ENCODE data around the gene SLMAP.

SLMAP gene

DNA sequence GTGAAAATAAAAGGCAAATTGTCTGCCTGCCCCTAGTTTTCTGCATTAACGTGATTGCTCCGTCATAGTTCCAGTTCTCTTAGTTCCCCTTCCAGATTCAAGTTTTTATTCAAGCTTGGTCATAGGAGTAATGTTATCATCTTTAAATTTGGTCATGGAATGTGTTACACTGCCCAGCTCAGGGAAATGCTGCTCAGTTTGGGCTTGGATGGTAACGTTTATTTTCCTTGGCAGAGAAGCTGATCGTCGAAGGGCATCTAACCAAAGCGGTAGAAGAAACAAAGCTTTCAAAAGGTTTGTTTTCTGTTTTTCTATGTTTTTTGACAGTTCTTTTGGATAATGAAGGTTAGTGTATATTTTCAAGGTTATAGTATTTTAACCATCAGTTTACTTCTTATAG lies 133.7 kb downstream of the SLMAP start:
- H3K4me2 ChIP-seq (ENCODE audit: low read depth, low read length, poor library complexity, severe bottlenecking) = no peak overlapping the region
- H3K9ac ChIP-seq (ENCODE audit: low read depth, low read length, poor library complexity, severe bottlenecking) = no peak overlapping the region
- no peaks in the 10 kb centered on the region for H3K9me3 ChIP-seq (ENCODE audit: insufficient read depth, low read depth, low read length)
- H3K4me3 ChIP-seq (ENCODE audit: low read length, poor library complexity, severe bottlenecking) = no peak overlapping the region
- no peaks in the 10 kb centered on the region for H3F3A ChIP-seq (ENCODE audit: low read depth)
- H4K20me1 ChIP-seq (ENCODE audit: insufficient read depth, low read length, poor library complexity, severe bottlenecking) = no peaks in the 10 kb centered on the region
- peaks cover 18% of the 10 kb centered on the region; the same call in 1 of the 2 replicates for H3K36me3 ChIP-seq (ENCODE audit: insufficient read depth, low read length)
- no peak for TF ChIP-seq EZH2phosphoT487 (IDR thresholded peaks at IDR 0.05; ENCODE audit: borderline replicate concordance)
- H3K9me2 ChIP-seq (replicated peaks; ENCODE audit: low read depth, low read length) = no peaks in the 10 kb centered on the region
- no peaks in the 10 kb centered on the region for H3K27me3 ChIP-seq (ENCODE audit: insufficient read depth, low read length, poor library complexity, severe bottlenecking)
- no peaks in the 10 kb centered on the region for H3K79me2 ChIP-seq (ENCODE audit: insufficient read depth, low read length)
- H3K4me1 ChIP-seq (ENCODE audit: insufficient read depth, low read length, poor library complexity, severe bottlenecking) = no peaks in the 10 kb centered on the region
- no peak overlapping the region for H2AFZ ChIP-seq (ENCODE audit: low read length)

DNA sequence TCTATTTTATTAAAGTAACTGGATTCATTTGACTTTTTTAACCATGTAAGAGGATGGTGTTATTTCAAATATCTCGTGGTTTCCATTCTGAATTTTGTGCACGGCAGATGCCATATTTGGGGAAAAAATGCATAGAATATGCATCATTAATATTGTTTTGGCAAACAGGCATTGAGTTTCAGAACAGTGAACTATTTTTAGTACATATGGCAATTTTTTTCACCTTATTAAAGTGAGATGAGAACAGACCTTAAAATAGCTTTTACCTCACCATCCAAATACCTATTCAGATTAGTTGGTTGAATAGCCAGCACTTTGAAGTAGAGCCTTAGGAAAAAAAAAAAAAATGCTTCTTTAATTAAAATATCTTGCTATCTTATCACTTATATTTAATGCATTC lies 134.8 kb downstream of the SLMAP start:
- Histone ChIP-seq H2AFZ (ENCODE audit: low read length) (no peak overlapping the region), H3K4me3 (ENCODE audit: low read length, poor library complexity, severe bottlenecking) (no peak overlapping the region), H3K9me2 (replicated peaks; ENCODE audit: low read depth, low read length) (no peaks in the 10 kb centered on the region), H3K27me3 (ENCODE audit: insufficient read depth, low read length, poor library complexity, severe bottlenecking) (no peaks in the 10 kb centered on the region), H3K4me1 (ENCODE audit: insufficient read depth, low read length, poor library complexity, severe bottlenecking) (no peaks in the 10 kb centered on the region), H3K4me2 (ENCODE audit: low read depth, low read length, poor library complexity, severe bottlenecking) (no peak overlapping the region), H3F3A (ENCODE audit: low read depth) (no peaks in the 10 kb centered on the region), H3K79me2 (ENCODE audit: insufficient read depth, low read length) (no peaks in the 10 kb centered on the region), H3K36me3 (ENCODE audit: insufficient read depth, low read length) (peaks cover 20% of the 10 kb centered on the region; the same call in 1 of the 2 replicates), H4K20me1 (ENCODE audit: insufficient read depth, low read length, poor library complexity, severe bottlenecking) (no peaks in the 10 kb centered on the region), H3K9me3 (ENCODE audit: insufficient read depth, low read depth, low read length) (no peaks in the 10 kb centered on the region), H3K9ac (ENCODE audit: low read depth, low read length, poor library complexity, severe bottlenecking) (no peak overlapping the region)
- no peak for TF ChIP-seq EZH2phosphoT487 (IDR thresholded peaks at IDR 0.05; ENCODE audit: borderline replicate concordance)

GRCh38 chr3:57892423-57892822 lies 136.3 kb downstream of the SLMAP start:
- Histone ChIP-seq H3K9me2 (replicated peaks; ENCODE audit: low read depth, low read length) (no peaks in the 10 kb centered on the region), H2AFZ (ENCODE audit: low read length) (no peak overlapping the region), H3K4me1 (ENCODE audit: insufficient read depth, low read length, poor library complexity, severe bottlenecking) (no peaks in the 10 kb centered on the region), H3K27me3 (ENCODE audit: insufficient read depth, low read length, poor library complexity, severe bottlenecking) (no peaks in the 10 kb centered on the region), H3K79me2 (ENCODE audit: insufficient read depth, low read length) (no peaks in the 10 kb centered on the region), H3K4me3 (ENCODE audit: low read length, poor library complexity, severe bottlenecking) (no peak overlapping the region), H3F3A (ENCODE audit: low read depth) (no peaks in the 10 kb centered on the region), H4K20me1 (ENCODE audit: insufficient read depth, low read length, poor library complexity, severe bottlenecking) (no peaks in the 10 kb centered on the region), H3K9me3 (ENCODE audit: insufficient read depth, low read depth, low read length) (no peaks in the 10 kb centered on the region), H3K36me3 (ENCODE audit: insufficient read depth, low read length) (peaks cover 25% of the 10 kb centered on the region; the same call in 1 of the 2 replicates), H3K9ac (ENCODE audit: low read depth, low read length, poor library complexity, severe bottlenecking) (no peak overlapping the region), H3K4me2 (ENCODE audit: low read depth, low read length, poor library complexity, severe bottlenecking) (no peak overlapping the region)
- TF ChIP-seq EZH2phosphoT487 (IDR thresholded peaks at IDR 0.05; ENCODE audit: borderline replicate concordance) (no peak), CTCF (conservative IDR thresholded peaks at IDR 0.05; ENCODE audit: low read length) (no peak)

DNA sequence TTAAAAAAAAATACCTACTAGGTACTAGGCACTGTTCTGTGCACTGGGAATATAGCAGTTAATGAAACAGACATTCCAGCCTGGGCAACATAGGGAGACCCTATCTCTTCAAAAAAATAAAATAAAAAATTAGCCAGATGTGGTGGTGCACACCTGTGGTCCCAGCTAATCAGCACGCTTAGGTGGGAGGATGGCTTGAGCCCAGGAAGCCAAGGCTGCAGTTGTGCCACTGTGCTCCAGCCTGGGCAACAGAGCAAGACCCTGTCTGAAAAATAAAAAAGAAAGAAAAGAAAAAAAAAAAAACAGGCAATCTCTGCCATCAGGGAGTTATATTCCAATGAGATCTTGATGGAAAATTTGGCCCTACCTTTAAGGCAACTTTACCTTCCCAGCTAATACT lies 137.0 kb downstream of the SLMAP start:
- Histone ChIP-seq H3K4me2 (ENCODE audit: low read depth, low read length, poor library complexity, severe bottlenecking) (no peak overlapping the region), H3K9ac (ENCODE audit: low read depth, low read length, poor library complexity, severe bottlenecking) (no peak overlapping the region), H3K27me3 (ENCODE audit: insufficient read depth, low read length, poor library complexity, severe bottlenecking) (no peaks in the 10 kb centered on the region), H3K4me1 (ENCODE audit: insufficient read depth, low read length, poor library complexity, severe bottlenecking) (no peaks in the 10 kb centered on the region), H4K20me1 (ENCODE audit: insufficient read depth, low read length, poor library complexity, severe bottlenecking) (no peaks in the 10 kb centered on the region), H3K9me3 (ENCODE audit: insufficient read depth, low read depth, low read length) (no peaks in the 10 kb centered on the region), H3F3A (ENCODE audit: low read depth) (no peaks in the 10 kb centered on the region), H3K9me2 (replicated peaks; ENCODE audit: low read depth, low read length) (no peaks in the 10 kb centered on the region), H2AFZ (ENCODE audit: low read length) (no peak overlapping the region), H3K36me3 (ENCODE audit: insufficient read depth, low read length) (peaks cover 26% of the 10 kb centered on the region; the same call in 1 of the 2 replicates), H3K79me2 (ENCODE audit: insufficient read depth, low read length) (no peaks in the 10 kb centered on the region), H3K4me3 (ENCODE audit: low read length, poor library complexity, severe bottlenecking) (no peak overlapping the region)
- TF ChIP-seq EZH2phosphoT487 (IDR thresholded peaks at IDR 0.05; ENCODE audit: borderline replicate concordance) (no peak), CTCF (conservative IDR thresholded peaks at IDR 0.05; ENCODE audit: low read length) (no peak)
